OCI-LY7 (cell line): ENCODE results near the gene ATP6V0B. TPM values are rescaled to one million over a fixed set of nuclear protein-coding genes. Genes with fewer than 3 reads are reported as not detected.

ENCODE experiments used
- Bru-seq: library from RNA; stranded (reverse); fragments of 400-500 nt; gene quantifications from one replicate; lab custom pipeline; 2021; lab: Mats Ljungman, UMichigan
- BruChase-seq, 2 experiments: library from RNA; stranded (reverse); fragments of 400-500 nt; gene quantifications; one replicate each; lab custom pipeline; 2021; lab: Mats Ljungman, UMichigan
- BruUV-seq: library from RNA; stranded (reverse); fragments of 400-500 nt; replicated peaks from 2 replicates; lab custom pipeline; 2021; lab: Mats Ljungman, UMichigan
- CTCF ChIA-PET: fragments of 300-600 bp; sonication (Branson Sonifier 250); formaldehyde crosslinking; loops from one replicate; lab custom pipeline; 2022; ENCODE audit warnings: antibody characterized with exemption; ENCODE audit not compliant: unreplicated experiment; lab: Charles Lee
- POLR2A ChIA-PET: fragments of 300-600 bp; sonication (Branson Sonifier 250); formaldehyde crosslinking; loops from one replicate; lab custom pipeline; 2022; ENCODE audit warnings: antibody characterized with exemption; lab: Charles Lee
- DNase-seq: peaks from one replicate; pipeline ENCODE4 v3.0.0-alpha.2; 2015; ENCODE audit warnings: low spot score
- H2AFZ ChIP-seq: fragments of 200-600 bp; sonication (generic), shearing (Covaris generic); 2 replicates; pipeline ENCODE4 v1.6.1; 2014; ENCODE audit warnings: mild to moderate bottlenecking, antibody characterized with exemption, low read length, moderate library complexity
- H3K27ac ChIP-seq: fragments of 200-600 bp; sonication (generic); 2 replicates; pipeline ENCODE4 v1.5.1; 2014; ENCODE audit warnings: mixed run types, low read depth, mild to moderate bottlenecking, moderate library complexity, low read length, inconsistent platforms; ENCODE audit not compliant: poor library complexity, severe bottlenecking
- H3K36me3 ChIP-seq: fragments of 200-600 bp; sonication (generic); 2 replicates; pipeline ENCODE4 v1.6.1; 2014; ENCODE audit warnings: mild to moderate bottlenecking, antibody characterized with exemption, low read length, moderate library complexity, mixed read lengths; ENCODE audit not compliant: insufficient read depth
- H3K4me1 ChIP-seq: fragments of 200-600 bp; sonication (generic); 2 replicates; pipeline ENCODE4 v1.5.1; 2014; ENCODE audit warnings: mild to moderate bottlenecking, low read length; ENCODE audit not compliant: insufficient read depth, poor library complexity, severe bottlenecking
- H3K4me2 ChIP-seq: fragments of 200-600 bp; sonication (generic); 2 replicates; pipeline ENCODE4 v1.6.1; 2014; ENCODE audit warnings: mild to moderate bottlenecking, low read length
- H3K4me3 ChIP-seq: fragments of 200-600 bp; sonication (generic); 2 replicates; pipeline ENCODE4 v1.5.1; 2014; ENCODE audit warnings: mild to moderate bottlenecking, low read depth, low read length; ENCODE audit not compliant: poor library complexity, severe bottlenecking
- H3K79me2 ChIP-seq: fragments of 200-600 bp; sonication (generic); 2 replicates; pipeline ENCODE4 v1.6.1; 2016; ENCODE audit warnings: low read depth, mild to moderate bottlenecking, low read length, moderate library complexity, mixed read lengths; ENCODE audit not compliant: insufficient read depth
- H3K9me2 ChIP-seq: fragments of 200-600 bp; sonication (generic); 2 replicates; pipeline ENCODE4 v1.6.1; 2016; ENCODE audit warnings: mild to moderate bottlenecking, low read length, mixed read lengths; ENCODE audit not compliant: insufficient read depth
- H3K9me3 ChIP-seq: fragments of 200-600 bp; sonication (generic); 2 replicates; pipeline ENCODE4 v1.6.1; 2014; ENCODE audit warnings: mild to moderate bottlenecking, mixed run types, low read length, mixed read lengths
- H4K20me1 ChIP-seq: fragments of 200-600 bp; sonication (generic); 2 replicates; pipeline ENCODE4 v1.6.1; 2014; ENCODE audit warnings: mild to moderate bottlenecking, antibody characterized with exemption, low read length, moderate library complexity, mixed read lengths; ENCODE audit not compliant: insufficient read depth
- CTCF ChIP-seq: fragments of 200-600 bp; sonication (generic); conservative IDR thresholded peaks from 2 replicates; pipeline ENCODE4 v1.5.1; 2014; ENCODE audit warnings: mild to moderate bottlenecking, antibody characterized with exemption, low read length, moderate library complexity, mixed read lengths
- EZH2phosphoT487 ChIP-seq: fragments of 200-600 bp; sonication (generic); IDR thresholded peaks from 2 replicates; pipeline ENCODE4 v1.6.1; 2018; ENCODE audit warnings: low read depth, borderline replicate concordance, mild to moderate bottlenecking, mixed run types, antibody characterized with exemption, low read length, moderate library complexity, mixed read lengths
- intact Hi-C: fragments of 100-400 bp; cut with micrococcal nuclease; formaldehyde crosslinking; loops from one replicate; pipeline ENCODE4 v1.10.0; 2022; ENCODE audit not compliant: unreplicated experiment
- long read RNA-seq: library from polyadenylated mRNA; stranded (forward); transcript quantifications from one replicate; pipeline ENCODE4 v2.0.0, GENCODE V29; 2022
- total RNA-seq, 2 experiments: library from RNA; depleted of rRNA in 1 of 2; stranded (reverse); fragments of >200 nt in 1 of 2; shearing (Covaris generic) in 1 of 2; gene quantifications; 2 replicates each; pipeline ENCODE4 v1.2.3, GENCODE V29; 2014 to 2022

The ATP6V0B gene
- total RNA-seq (2014; rRNA removed; shearing (Covaris generic)) (62.0 and 97.1 TPM in 2 replicates), total RNA-seq (2022) (58.9 and 68.4 TPM in 2 replicates), Bru-seq, nascent RNA (percentile 66 among the genes with signal in this experiment), BruChase-seq, experiment 1, labeled RNA remaining after a 6-hour chase (percentile 77 among the genes with signal in this experiment), BruChase-seq, experiment 2, labeled RNA remaining after a 2-hour chase (percentile 80 among the genes with signal in this experiment)
- long read RNA-seq, transcript ATP6V0B-201 (7 exons, 944 nt) = minor isoform, 20 of 136 reads
- long read RNA-seq, transcript ATP6V0B-205 (8 exons, 1,298 nt) = major isoform, 94 of 136 reads
- long read RNA-seq, partial matches to known transcripts = 1 of 136 reads
- long read RNA-seq, other reads (novel, unspliced or antisense) = 12 of 136 reads

GRCh38 chr1:43974443-43975248 is at the start of gene ATP6V0B:
Gene ATP6V0B, plus strand, starts transcription at chr1:43974960. Its CDS starts 81 bp downstream, at chr1:43975041.
- Histone ChIP-seq H3K9me3 (no peaks in the 10 kb centered on the region), H2AFZ (peak within 1 kb of the TSS; percentile 69), H3K4me2 (peak within 1 kb of the TSS; percentile 90), H3K4me1 (peaks cover 24% of the 10 kb centered on the region), H4K20me1 (0 out of 2 replicates have a peak, but pooled peaks cover 9% of the 10 kb centered on the region), H3K79me2 (peaks cover 10% of the 10 kb centered on the region; the same call in 1 of the 2 replicates), H3K9me2 (no peaks in the 10 kb centered on the region), H3K4me3 (peak within 1 kb of the TSS; percentile 94), H3K27ac (peak within 1 kb of the TSS; percentile 46), H3K36me3 (peaks cover 56% of the 10 kb centered on the region)
- no TSS peak for BruUV-seq
- ChIA-PET CTCF (interaction anchor here (1.1 to 1.4 kb wide), 2 partner anchors 18 to 39 kb away, joined by 3 read pairs; no protein-coding TSS in a partner anchor), POLR2A (interaction anchor here (0.5 to 1.2 kb wide), 3 partner anchors 26 to 361 kb away, joined by 3 to 5 read pairs (median 3); no protein-coding TSS in a partner anchor)
- no peak for TF ChIP-seq CTCF
- TF ChIP-seq EZH2phosphoT487 = no peak
- intact Hi-C loops = loop anchor here (1.0 to 2.0 kb wide), 2 partner anchors 16 to 28 kb away; partner anchors contain the start of genes CCDC24 and IPO13
- peak; percentile 94 for DNase-seq

DNA sequence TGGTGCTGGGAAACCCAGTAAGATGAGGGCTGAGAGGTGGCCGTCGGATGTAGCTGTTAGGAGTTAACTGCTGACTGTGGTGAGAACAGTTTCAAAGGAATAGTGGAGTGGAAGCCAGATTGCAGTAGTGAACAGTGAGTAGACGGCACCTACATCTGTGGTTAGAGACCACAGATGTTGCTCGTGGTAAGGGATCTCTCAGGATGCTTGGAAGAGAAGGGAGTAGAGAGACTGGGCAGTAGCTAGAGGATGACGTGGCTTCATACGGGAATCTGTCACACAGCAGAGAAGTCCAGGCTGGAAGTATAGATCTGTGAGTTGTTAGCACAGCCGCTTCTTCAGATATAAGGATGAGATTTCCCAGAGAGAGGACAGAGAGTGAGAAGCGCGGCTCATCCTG is 48.9 kb upstream of the ATP6V0B start:
- intact Hi-C loops = no loop called here
- H2AFZ ChIP-seq = no peak overlapping the region
- no peak overlapping the region for H3K4me2 ChIP-seq
- no peaks in the 10 kb centered on the region for H4K20me1 ChIP-seq
- H3K79me2 ChIP-seq = no peaks in the 10 kb centered on the region
- H3K9me2 ChIP-seq = no peaks in the 10 kb centered on the region
- POLR2A ChIA-PET = no interaction called here
- no peaks in the 10 kb centered on the region for H3K9me3 ChIP-seq
- no peaks in the 10 kb centered on the region for H3K36me3 ChIP-seq
- H3K4me3 ChIP-seq = no peak overlapping the region
- CTCF ChIA-PET = no interaction called here
- no peak overlapping the region for H3K27ac ChIP-seq
- TF ChIP-seq EZH2phosphoT487 (no peak), CTCF (no peak)
- H3K4me1 ChIP-seq = no peaks in the 10 kb centered on the region
- DNase-seq = no peak
- BruUV-seq = no TSS peak
